ENCODE data around the gene IDH3B.
"Not testable (repeated sequence)": the region's sequence is repeated elsewhere in the genome, so short reads cannot be mapped to it uniquely, and the experiment has no call there.

DNA sequence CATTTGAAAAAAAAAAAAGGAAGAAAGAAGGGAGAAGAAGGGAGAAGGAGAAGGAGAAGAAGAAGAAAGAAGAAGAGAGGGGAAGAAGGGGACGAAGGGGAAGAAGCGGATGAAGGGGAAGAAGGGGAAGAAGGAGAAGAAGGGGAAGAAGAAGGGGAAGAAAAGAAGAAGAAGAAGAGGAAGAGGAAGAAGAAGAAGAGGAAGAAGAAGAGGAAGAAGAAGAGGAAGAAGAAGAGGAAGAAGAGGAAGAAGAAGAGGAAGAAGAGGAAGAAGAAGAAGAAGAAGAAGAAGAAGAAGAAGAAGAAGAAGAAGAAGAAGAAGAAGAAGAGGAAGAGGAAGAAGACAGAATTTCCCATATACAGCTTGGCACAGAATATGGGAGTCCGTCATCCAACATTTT, 18.0 kb upstream of the IDH3B start:
- TF ChIP-seq YY1 (IDR thresholded peaks at IDR 0.05; ENCODE audit: insufficient read depth, insufficient read length); ZNF274 (IDR thresholded peaks at IDR 0.05; ENCODE audit: low read depth, low read length): not testable (repeated sequence)
